ENCODE data around the gene NKX2-2. TPM values are rescaled to one million over a fixed set of nuclear protein-coding genes. Genes with fewer than 3 reads are reported as not detected.

Gene NKX2-2
- total RNA-seq, 4 donors from 2014 or later = 0.60 to 2.2 (median 0.82) TPM; not detected in 1

DNA sequence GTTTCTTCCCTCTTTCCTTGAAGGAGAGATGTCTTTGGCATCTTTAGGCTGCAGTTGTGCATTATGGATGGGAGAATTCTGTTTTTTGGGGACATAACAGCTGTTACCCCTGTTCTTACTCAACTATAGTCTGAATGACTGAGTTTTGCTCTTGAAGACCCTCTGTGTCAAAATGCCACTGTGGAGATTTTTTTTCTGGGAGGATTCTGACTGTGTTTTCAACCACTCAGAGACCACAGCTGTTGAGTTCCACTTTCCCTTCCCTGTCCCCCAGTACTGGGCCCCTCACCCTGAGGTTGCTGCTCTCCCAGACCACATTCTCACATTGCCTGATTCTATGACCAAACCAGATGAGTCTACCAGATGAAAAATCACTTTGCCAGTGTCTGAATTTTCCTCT is 48.1 kb downstream of the NKX2-2 start:
- no peak for DNase-seq
- H3K4me3 ChIP-seq = no peak overlapping the region
- in situ Hi-C loops (cut with MboI; ENCODE audit: low pct_ligation_motif_present in 1 of 4, low pct_unique_long_range_greater_than_20kb in 1 of 4, low sequenced_read_pairs in 3 of 4) = no loop called here
- intact Hi-C loops (cut with DNase I; ENCODE audit: low total_unique reads) = no loop called here
- TF ChIP-seq EP300 (IDR thresholded peaks at IDR 0.05; ENCODE audit: low read depth) (no peak), POLR2AphosphoS5 (IDR thresholded peaks at IDR 0.05) (no peak), POLR2A (IDR thresholded peaks at IDR 0.05) (no peak)
- TF ChIP-seq, protein P1, sequence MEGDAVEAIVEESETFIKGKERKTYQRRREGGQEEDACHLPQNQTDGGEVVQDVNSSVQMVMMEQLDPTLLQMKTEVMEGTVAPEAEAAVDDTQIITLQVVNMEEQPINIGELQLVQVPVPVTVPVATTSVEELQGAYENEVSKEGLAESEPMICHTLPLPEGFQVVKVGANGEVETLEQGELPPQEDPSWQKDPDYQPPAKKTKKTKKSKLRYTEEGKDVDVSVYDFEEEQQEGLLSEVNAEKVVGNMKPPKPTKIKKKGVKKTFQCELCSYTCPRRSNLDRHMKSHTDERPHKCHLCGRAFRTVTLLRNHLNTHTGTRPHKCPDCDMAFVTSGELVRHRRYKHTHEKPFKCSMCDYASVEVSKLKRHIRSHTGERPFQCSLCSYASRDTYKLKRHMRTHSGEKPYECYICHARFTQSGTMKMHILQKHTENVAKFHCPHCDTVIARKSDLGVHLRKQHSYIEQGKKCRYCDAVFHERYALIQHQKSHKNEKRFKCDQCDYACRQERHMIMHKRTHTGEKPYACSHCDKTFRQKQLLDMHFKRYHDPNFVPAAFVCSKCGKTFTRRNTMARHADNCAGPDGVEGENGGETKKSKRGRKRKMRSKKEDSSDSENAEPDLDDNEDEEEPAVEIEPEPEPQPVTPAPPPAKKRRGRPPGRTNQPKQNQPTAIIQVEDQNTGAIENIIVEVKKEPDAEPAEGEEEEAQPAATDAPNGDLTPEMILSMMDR (IDR thresholded peaks at IDR 0.05) = no peak
- H3K27me3 ChIP-seq = peaks cover 4% of the 10 kb centered on the region
- H3K27ac ChIP-seq = no peak overlapping the region
- no peaks in the 10 kb centered on the region for H3K4me1 ChIP-seq
- no peaks in the 10 kb centered on the region for H3K9me3 ChIP-seq
- H3K36me3 ChIP-seq = no peaks in the 10 kb centered on the region

DNA sequence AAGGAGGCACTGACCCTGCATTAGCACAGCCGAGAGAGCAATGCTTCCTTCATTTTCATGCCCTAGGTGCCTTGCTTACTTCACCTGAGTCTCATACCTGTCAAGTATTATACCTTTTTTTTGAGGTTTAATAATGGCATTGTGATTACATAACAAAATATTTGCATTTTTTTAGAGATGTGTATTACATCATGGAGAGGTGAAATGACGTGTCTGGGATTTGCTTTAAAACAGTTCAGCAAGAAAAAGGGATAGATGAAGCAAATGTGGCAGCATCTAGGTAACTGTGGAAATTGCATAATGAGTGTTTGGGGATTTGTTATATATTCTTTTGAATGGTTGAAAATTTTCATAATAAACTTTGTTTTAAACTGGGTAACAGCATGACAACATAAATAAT is 48.9 kb downstream of the NKX2-2 start:
- in situ Hi-C loops (cut with MboI; ENCODE audit: low pct_ligation_motif_present in 1 of 4, low pct_unique_long_range_greater_than_20kb in 1 of 4, low sequenced_read_pairs in 3 of 4) (no loop called here), intact Hi-C loops (cut with DNase I; ENCODE audit: low total_unique reads) (no loop called here)
- Histone ChIP-seq H3K4me3 (no peak overlapping the region), H3K36me3 (no peaks in the 10 kb centered on the region), H3K9me3 (no peaks in the 10 kb centered on the region), H3K4me1 (no peaks in the 10 kb centered on the region), H3K27ac (no peak overlapping the region), H3K27me3 (peaks cover 10% of the 10 kb centered on the region)
- WGBS, 2 donors (ENCODE audit: low coverage in 1 of 2) = 68 to 72% methylated on average over 2 of the region's 2 CpGs
- no peak for DNase-seq
- TF ChIP-seq, protein P1 (IDR thresholded peaks at IDR 0.05) = no peak
- TF ChIP-seq POLR2A (IDR thresholded peaks at IDR 0.05) (no peak), EP300 (IDR thresholded peaks at IDR 0.05; ENCODE audit: low read depth) (no peak), POLR2AphosphoS5 (IDR thresholded peaks at IDR 0.05) (no peak)

Other genes with a start within 250 kb of the NKX2-2 start
- 10 to 100 TPM; 16.1 to 46.4 (median 30.3) TPM for gene XRN2, start 210.7 kb downstream of the NKX2-2 start, total RNA-seq
- not detected for gene NKX2-4, start 116.5 kb downstream of the NKX2-2 start, total RNA-seq
- not detected for gene PAX1, start 191.6 kb upstream of the NKX2-2 start, total RNA-seq